ENCODE results near the gene SLC35F3. TPM values are rescaled to one million over a fixed set of nuclear protein-coding genes. Genes with fewer than 3 reads are reported as not detected.

Gene SLC35F3
- total RNA-seq, 2 experiments from 2014 or later: 0.08 TPM; not detected in 1

DNA sequence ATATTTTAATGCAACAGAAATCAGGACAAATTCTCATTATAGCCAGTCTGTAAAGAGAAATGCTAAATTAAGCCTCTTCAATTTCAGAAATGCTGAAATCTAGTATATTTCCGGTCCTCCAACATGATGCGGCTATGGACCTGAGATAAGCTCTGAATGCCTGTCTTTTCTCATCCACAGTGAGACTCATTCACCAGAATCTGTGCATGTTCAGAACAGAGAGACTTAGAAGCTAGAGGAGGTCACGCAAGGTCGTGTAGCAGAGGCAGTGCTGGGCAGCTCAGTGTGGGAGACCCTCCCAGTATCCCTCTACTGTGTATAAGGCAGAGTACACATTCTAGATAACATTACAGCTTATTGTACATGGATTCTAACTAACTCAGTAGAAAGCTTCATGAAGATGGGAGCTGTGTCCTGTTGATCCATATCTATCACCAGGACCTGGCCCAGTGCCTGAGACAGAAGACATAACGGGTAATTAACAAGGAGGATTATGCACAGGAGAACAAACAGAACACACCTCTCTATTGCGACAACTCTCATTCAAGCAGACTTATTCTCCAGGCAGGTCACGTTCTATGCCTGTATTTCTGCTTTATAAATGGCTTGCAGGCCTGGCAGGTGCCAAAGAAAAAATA is 371.8 kb downstream of the SLC35F3 start:
- Histone ChIP-seq H3K4me3 (ENCODE audit: low read length) (no peak overlapping the region), H3K4me1 (ENCODE audit: insufficient read depth, low read length) (no peaks in the 10 kb centered on the region), H3K27me3 (ENCODE audit: control insufficient read depth in 1 of 2, insufficient read depth in 2 of 2, low read length in 2 of 2) (no peaks in the 10 kb centered on the region), H3K36me3 (ENCODE audit: insufficient read depth, low read length) (no peaks in the 10 kb centered on the region), H3K27ac (ENCODE audit: low read depth in 1 of 2, low read length in 2 of 2) (no peak overlapping the region), H3K9me3 (ENCODE audit: control insufficient read depth in 1 of 2, insufficient read depth in 1 of 2, low read length in 2 of 2) (no peaks in the 10 kb centered on the region)
- Mint-ChIP-seq H3K4me1 (ENCODE audit: low read depth) (no peaks in the 10 kb centered on the region), H3K27ac (no peak overlapping the region), H3K9me3 (no peaks in the 10 kb centered on the region), H3K36me3 (ENCODE audit: low read depth) (no peaks in the 10 kb centered on the region), H3K4me3 (no peak overlapping the region), H3K27me3 (peaks cover 4% of the 10 kb centered on the region)
- no peak for DNase-seq
- intact Hi-C loops (cut with DNase I, micrococcal nuclease): no loop called here
- no peak for ATAC-seq (ENCODE audit: poor library complexity)
- ChIA-PET POLR2A (no interaction called here), CTCF (no interaction called here)
- TF ChIP-seq, protein P1, sequence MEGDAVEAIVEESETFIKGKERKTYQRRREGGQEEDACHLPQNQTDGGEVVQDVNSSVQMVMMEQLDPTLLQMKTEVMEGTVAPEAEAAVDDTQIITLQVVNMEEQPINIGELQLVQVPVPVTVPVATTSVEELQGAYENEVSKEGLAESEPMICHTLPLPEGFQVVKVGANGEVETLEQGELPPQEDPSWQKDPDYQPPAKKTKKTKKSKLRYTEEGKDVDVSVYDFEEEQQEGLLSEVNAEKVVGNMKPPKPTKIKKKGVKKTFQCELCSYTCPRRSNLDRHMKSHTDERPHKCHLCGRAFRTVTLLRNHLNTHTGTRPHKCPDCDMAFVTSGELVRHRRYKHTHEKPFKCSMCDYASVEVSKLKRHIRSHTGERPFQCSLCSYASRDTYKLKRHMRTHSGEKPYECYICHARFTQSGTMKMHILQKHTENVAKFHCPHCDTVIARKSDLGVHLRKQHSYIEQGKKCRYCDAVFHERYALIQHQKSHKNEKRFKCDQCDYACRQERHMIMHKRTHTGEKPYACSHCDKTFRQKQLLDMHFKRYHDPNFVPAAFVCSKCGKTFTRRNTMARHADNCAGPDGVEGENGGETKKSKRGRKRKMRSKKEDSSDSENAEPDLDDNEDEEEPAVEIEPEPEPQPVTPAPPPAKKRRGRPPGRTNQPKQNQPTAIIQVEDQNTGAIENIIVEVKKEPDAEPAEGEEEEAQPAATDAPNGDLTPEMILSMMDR (IDR thresholded peaks at IDR 0.05): no peak

DNA sequence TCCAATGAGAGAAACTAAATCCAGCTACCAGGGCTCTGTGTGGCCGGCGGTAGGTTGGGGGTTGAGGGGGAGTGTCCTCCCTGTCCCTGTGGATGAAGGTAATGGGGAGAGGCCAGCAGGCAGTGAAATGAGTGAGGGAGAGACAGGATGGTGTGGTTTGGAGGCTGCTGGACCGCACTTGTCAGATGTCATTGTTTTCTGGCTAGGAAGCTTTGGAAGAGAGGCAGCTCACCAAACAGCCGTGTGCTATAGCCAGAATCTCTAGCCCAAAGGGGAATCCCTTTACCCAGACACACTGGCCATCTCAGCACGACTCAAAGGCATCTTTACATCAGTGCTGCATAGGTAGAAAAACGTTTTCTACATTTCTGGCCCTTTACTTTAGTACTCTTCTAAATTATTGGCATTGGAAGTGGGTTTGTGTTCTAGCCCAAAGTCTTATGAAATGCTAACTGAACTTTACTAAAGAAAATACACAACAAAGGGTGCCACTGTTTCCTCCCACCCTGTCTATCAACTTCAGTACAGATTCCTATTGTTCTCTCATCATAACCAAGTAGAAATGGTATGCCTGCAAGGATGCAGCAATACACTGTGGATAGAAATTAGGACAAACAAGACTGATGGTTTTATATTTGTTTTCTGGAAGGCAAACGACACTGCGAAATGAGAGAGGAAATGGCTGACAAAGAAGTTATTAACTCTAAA is 372.8 kb downstream of the SLC35F3 start:
- DNase-seq: no peak
- POLR2A ChIA-PET: no interaction called here
- Mint-ChIP-seq H3K4me1 (ENCODE audit: low read depth) (no peaks in the 10 kb centered on the region), H3K27ac (no peak overlapping the region), H3K4me3 (no peak overlapping the region), H3K9me3 (no peaks in the 10 kb centered on the region), H3K36me3 (ENCODE audit: low read depth) (no peaks in the 10 kb centered on the region), H3K27me3 (peaks cover 4% of the 10 kb centered on the region)
- CTCF ChIA-PET: no interaction called here
- TF ChIP-seq, protein P1 (IDR thresholded peaks at IDR 0.05): no peak
- intact Hi-C loops (cut with DNase I, micrococcal nuclease): no loop called here
- Histone ChIP-seq H3K27ac (ENCODE audit: low read depth in 1 of 2, low read length in 2 of 2) (no peak overlapping the region), H3K36me3 (ENCODE audit: insufficient read depth, low read length) (no peaks in the 10 kb centered on the region), H3K9me3 (ENCODE audit: control insufficient read depth in 1 of 2, insufficient read depth in 1 of 2, low read length in 2 of 2) (no peaks in the 10 kb centered on the region), H3K27me3 (ENCODE audit: control insufficient read depth in 1 of 2, insufficient read depth in 2 of 2, low read length in 2 of 2) (no peaks in the 10 kb centered on the region), H3K4me3 (ENCODE audit: low read length) (no peak overlapping the region), H3K4me1 (ENCODE audit: insufficient read depth, low read length) (no peaks in the 10 kb centered on the region)
- ATAC-seq (ENCODE audit: poor library complexity): no peak

DNA sequence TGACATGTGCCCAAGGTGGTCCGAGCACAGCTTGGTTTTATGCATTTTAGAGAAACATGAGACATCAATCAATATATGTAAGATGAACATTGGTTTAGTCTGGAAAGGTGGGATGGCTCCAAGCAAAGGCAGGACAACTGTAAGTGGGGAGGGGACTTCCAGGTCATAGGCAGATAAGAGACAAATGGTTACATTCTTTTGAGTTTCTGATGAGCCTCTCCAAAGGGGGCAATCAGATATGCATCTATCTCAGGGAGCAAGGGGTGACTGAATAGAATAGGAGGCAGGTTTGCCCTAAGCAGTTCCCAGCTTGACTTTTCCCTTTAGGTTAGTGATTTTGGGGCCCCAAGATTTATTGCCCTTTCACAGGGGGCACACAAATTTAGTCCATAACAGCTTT is 374.5 kb downstream of the SLC35F3 start:
- Mint-ChIP-seq H3K9me3 (no peaks in the 10 kb centered on the region), H3K4me3 (no peak overlapping the region), H3K36me3 (ENCODE audit: low read depth) (no peaks in the 10 kb centered on the region), H3K27ac (no peak overlapping the region), H3K4me1 (ENCODE audit: low read depth) (no peaks in the 10 kb centered on the region), H3K27me3 (peaks cover 4% of the 10 kb centered on the region)
- Histone ChIP-seq H3K4me1 (ENCODE audit: insufficient read depth, low read length) (no peaks in the 10 kb centered on the region), H3K9me3 (ENCODE audit: control insufficient read depth in 1 of 2, insufficient read depth in 1 of 2, low read length in 2 of 2) (no peaks in the 10 kb centered on the region), H3K27ac (ENCODE audit: low read depth in 1 of 2, low read length in 2 of 2) (no peak overlapping the region), H3K4me3 (ENCODE audit: low read length) (no peak overlapping the region), H3K36me3 (ENCODE audit: insufficient read depth, low read length) (no peaks in the 10 kb centered on the region), H3K27me3 (ENCODE audit: control insufficient read depth in 1 of 2, insufficient read depth in 2 of 2, low read length in 2 of 2) (no peaks in the 10 kb centered on the region)
- intact Hi-C loops (cut with DNase I, micrococcal nuclease): no loop called here
- ChIA-PET CTCF (no interaction called here), POLR2A (no interaction called here)
- TF ChIP-seq, protein P1 (IDR thresholded peaks at IDR 0.05): no peak
- ATAC-seq (ENCODE audit: poor library complexity) (no peak), DNase-seq (no peak)

All from CD4-positive, alpha-beta T cell (primary cell).